Activated CD8-positive, alpha-beta T cell treated with anti-CD3 and anti-CD28 coated beads for 36 hours (primary cell): ENCODE data around the gene KCNIP4. TPM values are rescaled to one million over a fixed set of nuclear protein-coding genes. Genes with fewer than 3 reads are reported as not detected.

Source experiments
- ATAC-seq: fragments of 200-7000 bp; cut with Tn5 transposase; one replicate; pipeline ENCODE4 v1.10.0; 2021; ENCODE audit warnings: mild to moderate bottlenecking, moderate library complexity
- CTCF ChIA-PET: fragments of 350-600 bp; sonication (Branson Sonifier 250); formaldehyde crosslinking; loops from one replicate; lab custom pipeline; 2021; ENCODE audit warnings: antibody characterized with exemption; lab: Charles Lee
- POLR2A ChIA-PET: fragments of 350-600 bp; sonication (Branson Sonifier 250); formaldehyde crosslinking; loops from one replicate; lab custom pipeline; 2021; ENCODE audit warnings: antibody characterized with exemption; lab: Charles Lee
- DNase-seq: peaks from one replicate; pipeline ENCODE4 v3.0.0-alpha.2; 2020
- H3K27ac Mint-ChIP-seq: one replicate; pipeline ENCODE4 v1.8.0; 2021; ENCODE audit warnings: mild to moderate bottlenecking, mixed read lengths
- H3K27me3 Mint-ChIP-seq: one replicate; pipeline ENCODE4 v1.8.0; 2021; ENCODE audit warnings: mixed read lengths
- H3K36me3 Mint-ChIP-seq: one replicate; pipeline ENCODE4 v1.8.0; 2021; ENCODE audit warnings: low read depth, mixed read lengths
- H3K4me1 Mint-ChIP-seq: one replicate; pipeline ENCODE4 v1.8.0; 2021; ENCODE audit warnings: low read depth, mixed read lengths
- H3K4me3 Mint-ChIP-seq: one replicate; pipeline ENCODE4 v1.8.0; 2021; ENCODE audit warnings: mild to moderate bottlenecking, moderate library complexity, mixed read lengths
- H3K9me3 Mint-ChIP-seq: one replicate; pipeline ENCODE4 v1.8.0; 2021; ENCODE audit warnings: mixed read lengths
- intact Hi-C: fragments of 100-400 bp; cut with micrococcal nuclease; formaldehyde crosslinking; loops from one replicate; pipeline ENCODE4 v1.10.0; 2022
- total RNA-seq, 2 experiments: library from RNA; stranded (reverse); gene quantifications; one replicate each; pipeline ENCODE4 v1.2.3, GENCODE V29; 2021
- TF ChIP-seq, protein P1 (sequence below): fragments of 200-600 bp; IDR thresholded peaks from one replicate; pipeline ENCODE4 v1.8.0; 2022; ENCODE audit warnings: antibody characterized with exemption, mild to moderate bottlenecking

KCNIP4 gene
- total RNA-seq, 2 experiments from 2014 or later: not detected

DNA sequence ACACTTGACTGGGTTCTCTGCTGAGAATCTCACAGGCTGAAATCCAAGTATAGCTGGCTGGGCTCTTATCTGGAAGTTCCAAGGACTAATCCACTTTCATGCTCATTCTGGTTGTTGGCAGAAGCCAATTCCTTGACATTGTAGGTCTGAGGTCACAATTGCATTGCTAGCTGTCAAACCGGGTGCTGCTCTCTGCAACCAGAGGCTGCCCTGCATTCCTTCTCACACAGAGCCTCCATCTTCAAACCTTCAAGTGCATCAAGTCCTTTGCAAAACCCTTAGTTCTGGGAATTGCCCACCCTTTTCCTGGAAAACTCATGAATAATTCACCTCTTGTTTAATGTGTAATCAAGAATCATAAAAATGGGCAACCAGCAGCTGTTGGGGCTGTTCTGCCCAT, 404.2 kb downstream of the KCNIP4 start:
- DNase-seq (no peak), ATAC-seq (no peak)
- Mint-ChIP-seq H3K36me3 (no peaks in the 10 kb centered on the region), H3K27me3 (no peaks in the 10 kb centered on the region), H3K4me1 (no peaks in the 10 kb centered on the region), H3K4me3 (no peak overlapping the region), H3K27ac (no peak overlapping the region), H3K9me3 (peaks cover 5% of the 10 kb centered on the region)
- TF ChIP-seq, protein P1, sequence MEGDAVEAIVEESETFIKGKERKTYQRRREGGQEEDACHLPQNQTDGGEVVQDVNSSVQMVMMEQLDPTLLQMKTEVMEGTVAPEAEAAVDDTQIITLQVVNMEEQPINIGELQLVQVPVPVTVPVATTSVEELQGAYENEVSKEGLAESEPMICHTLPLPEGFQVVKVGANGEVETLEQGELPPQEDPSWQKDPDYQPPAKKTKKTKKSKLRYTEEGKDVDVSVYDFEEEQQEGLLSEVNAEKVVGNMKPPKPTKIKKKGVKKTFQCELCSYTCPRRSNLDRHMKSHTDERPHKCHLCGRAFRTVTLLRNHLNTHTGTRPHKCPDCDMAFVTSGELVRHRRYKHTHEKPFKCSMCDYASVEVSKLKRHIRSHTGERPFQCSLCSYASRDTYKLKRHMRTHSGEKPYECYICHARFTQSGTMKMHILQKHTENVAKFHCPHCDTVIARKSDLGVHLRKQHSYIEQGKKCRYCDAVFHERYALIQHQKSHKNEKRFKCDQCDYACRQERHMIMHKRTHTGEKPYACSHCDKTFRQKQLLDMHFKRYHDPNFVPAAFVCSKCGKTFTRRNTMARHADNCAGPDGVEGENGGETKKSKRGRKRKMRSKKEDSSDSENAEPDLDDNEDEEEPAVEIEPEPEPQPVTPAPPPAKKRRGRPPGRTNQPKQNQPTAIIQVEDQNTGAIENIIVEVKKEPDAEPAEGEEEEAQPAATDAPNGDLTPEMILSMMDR: no peak
- intact Hi-C loops: no loop called here
- CTCF ChIA-PET: no interaction called here
- POLR2A ChIA-PET: no interaction called here

DNA sequence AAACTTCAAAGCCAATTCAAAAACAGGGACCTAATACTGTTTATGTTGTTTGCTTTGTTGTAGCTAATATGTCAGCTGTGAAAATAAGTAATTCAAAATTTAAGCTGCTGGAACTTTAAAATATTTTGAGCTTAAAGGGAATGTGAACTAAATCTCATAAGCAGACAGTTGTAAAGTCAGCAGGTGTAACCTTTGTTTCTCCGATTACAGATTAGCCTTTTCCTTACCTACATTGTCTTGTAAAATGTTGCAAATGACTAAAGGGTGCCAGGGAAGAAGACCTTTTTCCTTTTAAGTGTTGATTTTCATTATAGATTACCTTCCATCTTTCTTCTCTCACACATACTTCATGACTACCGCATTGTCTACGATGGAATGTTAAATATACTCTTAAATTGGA, 405.1 kb downstream of the KCNIP4 start:
- DNase-seq (no peak), ATAC-seq (no peak)
- no peak overlapping the region for H3K4me3 Mint-ChIP-seq
- POLR2A ChIA-PET: no interaction called here
- CTCF ChIA-PET: no interaction called here
- intact Hi-C loops: no loop called here
- TF ChIP-seq, protein P1: no peak
- peaks cover 7% of the 10 kb centered on the region for H3K9me3 Mint-ChIP-seq
- no peak overlapping the region for H3K27ac Mint-ChIP-seq
- no peaks in the 10 kb centered on the region for H3K4me1 Mint-ChIP-seq
- H3K36me3 Mint-ChIP-seq: no peaks in the 10 kb centered on the region
- no peaks in the 10 kb centered on the region for H3K27me3 Mint-ChIP-seq

DNA sequence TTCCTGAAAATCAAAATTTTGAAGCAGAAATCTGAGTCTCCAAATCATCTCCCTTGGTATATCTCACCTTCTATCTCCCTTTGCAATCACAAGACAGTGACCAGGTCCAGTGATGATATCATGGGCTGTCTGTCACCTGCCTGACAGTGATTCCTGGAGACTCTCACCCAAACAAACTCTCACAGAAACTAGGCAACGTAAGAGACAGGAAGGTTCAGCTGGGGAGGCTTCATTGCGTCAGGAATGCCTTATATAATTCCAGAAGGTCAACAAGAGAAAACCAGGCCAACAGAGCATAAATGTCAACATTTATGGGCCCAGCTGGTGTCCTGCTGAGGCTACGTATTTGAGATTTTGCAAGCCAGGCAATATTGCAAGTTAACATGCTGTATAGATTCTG, 412.7 kb downstream of the KCNIP4 start:
- H3K27ac Mint-ChIP-seq: no peak overlapping the region
- H3K4me1 Mint-ChIP-seq: no peaks in the 10 kb centered on the region
- intact Hi-C loops: no loop called here
- DNase-seq (no peak), ATAC-seq (no peak)
- TF ChIP-seq, protein P1: no peak
- H3K4me3 Mint-ChIP-seq: no peak overlapping the region
- POLR2A ChIA-PET: no interaction called here
- no peaks in the 10 kb centered on the region for H3K27me3 Mint-ChIP-seq
- peaks cover 1% of the 10 kb centered on the region for H3K9me3 Mint-ChIP-seq
- no peaks in the 10 kb centered on the region for H3K36me3 Mint-ChIP-seq
- CTCF ChIA-PET: no interaction called here

DNA sequence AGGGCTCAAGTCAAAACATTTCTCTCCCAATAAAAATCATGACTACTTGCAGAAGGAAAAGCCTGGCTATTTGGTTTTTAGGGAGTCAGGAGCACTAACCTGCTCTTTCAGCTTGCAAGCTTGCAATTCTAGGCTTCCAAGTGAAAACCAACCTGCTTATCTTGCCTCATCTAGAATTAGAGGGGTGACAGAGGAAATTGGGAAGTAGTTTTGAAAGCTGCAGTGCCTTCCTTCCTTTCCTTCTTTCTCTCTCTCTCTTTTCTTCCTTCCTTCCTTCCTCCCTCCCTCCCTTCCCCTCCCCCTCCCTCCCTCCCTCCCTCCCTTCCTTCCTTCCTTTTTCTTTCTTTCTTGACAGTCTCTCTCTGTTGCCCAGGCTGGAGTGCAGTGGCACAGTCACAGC, 417.5 kb downstream of the KCNIP4 start:
- Mint-ChIP-seq H3K27me3 (no peaks in the 10 kb centered on the region), H3K36me3 (no peaks in the 10 kb centered on the region), H3K9me3 (no peaks in the 10 kb centered on the region), H3K4me1 (no peaks in the 10 kb centered on the region), H3K27ac (no peak overlapping the region), H3K4me3 (no peak overlapping the region)
- DNase-seq: no peak
- intact Hi-C loops: no loop called here
- POLR2A ChIA-PET: no interaction called here
- ATAC-seq: no peak
- CTCF ChIA-PET: no interaction called here
- TF ChIP-seq, protein P1: no peak

DNA sequence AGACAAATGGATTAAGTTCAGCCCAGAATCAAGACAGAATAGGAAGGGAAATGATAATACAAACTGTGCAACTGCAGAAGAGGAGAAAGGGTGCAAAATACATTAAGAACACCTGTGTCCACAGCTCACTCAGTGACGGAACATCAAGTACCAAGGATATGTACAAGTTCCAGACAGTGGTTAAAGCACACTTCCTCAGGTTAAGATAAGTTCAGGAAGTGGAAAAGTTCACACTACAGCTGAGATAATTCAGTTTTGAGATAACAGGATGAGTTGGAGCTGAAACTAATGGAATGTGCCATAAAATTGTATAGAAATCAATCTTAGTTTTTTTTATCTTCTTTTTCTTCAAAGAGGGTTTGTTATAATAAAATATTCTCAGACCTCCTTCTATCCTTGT, 419.4 kb downstream of the KCNIP4 start:
- TF ChIP-seq, protein P1: no peak
- H3K9me3 Mint-ChIP-seq: no peaks in the 10 kb centered on the region
- CTCF ChIA-PET: no interaction called here
- no peak overlapping the region for H3K27ac Mint-ChIP-seq
- no peak overlapping the region for H3K4me3 Mint-ChIP-seq
- H3K36me3 Mint-ChIP-seq: no peaks in the 10 kb centered on the region
- intact Hi-C loops: no loop called here
- DNase-seq: no peak
- no peaks in the 10 kb centered on the region for H3K27me3 Mint-ChIP-seq
- no peak for ATAC-seq
- no peaks in the 10 kb centered on the region for H3K4me1 Mint-ChIP-seq
- POLR2A ChIA-PET: no interaction called here
